NCI-H1694 treated with DMSO at 0.1 percent for 48 hours (cell line): ENCODE results near the gene VPS4B.
A peak's percentile ranks its signal among the peaks of the same experiment; 100 is the strongest.
"Not testable (repeated sequence)": the region's sequence is repeated elsewhere in the genome, so short reads cannot be mapped to it uniquely, and the experiment has no call there.

Experiments
- DNase-seq: peaks from one replicate; lab custom pipeline; 2025; lab: John Stamatoyannopoulos, UW

VPS4B gene

GRCh38 chr18:63367053-63367953 lies 55.0 kb downstream of the VPS4B start, which contains the start of gene KDSR:
Gene KDSR (minus strand): TSS chr18:63367206. CDS start chr18:63367118, 88 bp downstream.
- peak; percentile 92 for DNase-seq

- peak; percentile 14 for DNase-seq
Measured at GRCh38 chr18:63366213-63367052, 55.8 kb downstream of the VPS4B start.

- DNase-seq: no peak
Measured at GRCh38 chr18:63365876-63366212, 56.4 kb downstream of the VPS4B start.

- DNase-seq: no peak
Measured at GRCh38 chr18:63363951-63364350, 58.3 kb downstream of the VPS4B start.

- DNase-seq: not testable (repeated sequence)
Measured at GRCh38 chr18:63363420-63363819, 58.9 kb downstream of the VPS4B start.

- no peak for DNase-seq
Measured at GRCh38 chr18:63356272-63356896, 65.9 kb downstream of the VPS4B start.

- DNase-seq: no peak
Measured at GRCh38 chr18:63350230-63350629, 72.0 kb downstream of the VPS4B start.

GRCh38 chr18:63348508-63349136 lies 73.7 kb downstream of the VPS4B start:
- DNase-seq: no peak

- DNase-seq: no peak
Measured at GRCh38 chr18:63346480-63347183, 75.6 kb downstream of the VPS4B start.

GRCh38 chr18:63346031-63346430 lies 76.2 kb downstream of the VPS4B start:
- peak; percentile 22 for DNase-seq

GRCh38 chr18:63344918-63345317 lies 77.4 kb downstream of the VPS4B start:
- no peak for DNase-seq

- no peak for DNase-seq
Measured at GRCh38 chr18:63344263-63344662, 78.0 kb downstream of the VPS4B start.

GRCh38 chr18:63342206-63342605 lies 80.1 kb downstream of the VPS4B start:
- peak; percentile 45 for DNase-seq

- DNase-seq: peak; percentile 28
Measured at GRCh38 chr18:63339920-63340484, 82.3 kb downstream of the VPS4B start.
